H1 (cell line): ENCODE measurements around the gene RALGAPA2. TPM values are rescaled to one million over a fixed set of nuclear protein-coding genes. Genes with fewer than 3 reads are reported as not detected.

Experiments used
- CTCF ChIA-PET: fragments of 300-600 bp; sonication (Branson Sonifier 250); formaldehyde crosslinking; loops from one replicate; lab custom pipeline; 2021; ENCODE audit not compliant: partially characterized antibody; lab: Charles Lee
- POLR2A ChIA-PET: fragments of 300-600 bp; sonication (Branson Sonifier 250); formaldehyde crosslinking; loops from one replicate; lab custom pipeline; 2021; ENCODE audit warnings: inconsistent platforms; ENCODE audit not compliant: partially characterized antibody; lab: Charles Lee
- DNase-seq, 2 experiments: peaks; one replicate each; pipeline versions ENCODE4 v3.0.0 to v3.0.0-alpha.2; 2010 to 2022; ENCODE audit warnings: low spot score in 2 of 2, low read depth in 1 of 2, mixed read lengths in 1 of 2
- FAIRE-seq: peaks from 2 replicates; lab custom pipeline; 2011; peaks lifted over from hg19 to GRCh38; lab: Jason Lieb, UNC
- H2AFZ ChIP-seq: 2 replicates; pipeline ENCODE4 v1.8.1; 2012; ENCODE audit warnings: low read length, inconsistent platforms
- H2AK5ac ChIP-seq: 2 replicates; pipeline ENCODE4 v1.6.1; 2013; ENCODE audit warnings: low read depth, low read length
- H2BK120ac ChIP-seq: replicated peaks from 2 replicates; pipeline ENCODE3; 2013; ENCODE audit warnings: low read depth, low read length, inconsistent platforms
- H2BK12ac ChIP-seq: 2 replicates; pipeline ENCODE4 v1.6.1; 2013; ENCODE audit warnings: low read depth, low read length
- H2BK15ac ChIP-seq: 2 replicates; pipeline ENCODE4 v1.6.1; 2013; ENCODE audit warnings: low read length
- H2BK20ac ChIP-seq: 2 replicates; pipeline ENCODE4 v1.6.1; 2013; ENCODE audit warnings: low read length
- H2BK5ac ChIP-seq: 2 replicates; pipeline ENCODE4 v1.6.1; 2013; ENCODE audit warnings: low read depth, low read length
- H3K14ac ChIP-seq: 2 replicates; pipeline ENCODE4 v1.6.1; 2013; ENCODE audit warnings: inconsistent platforms; ENCODE audit not compliant: insufficient read length
- H3K18ac ChIP-seq: 2 replicates; pipeline ENCODE4 v1.6.1; 2013; ENCODE audit warnings: low read length; ENCODE audit errors: extremely low read depth
- H3K23ac ChIP-seq: 2 replicates; pipeline ENCODE4 v1.6.1; 2013; ENCODE audit warnings: inconsistent platforms; ENCODE audit not compliant: insufficient read length
- H3K23me2 ChIP-seq: 2 replicates; pipeline ENCODE4 v1.6.1; 2013; ENCODE audit warnings: low read depth, low read length
- H3K27ac ChIP-seq: 2 replicates; pipeline ENCODE4 v1.6.1; 2011; ENCODE audit warnings: low read depth, low read length, inconsistent platforms
- H3K27me3 ChIP-seq, 4 experiments: replicated peaks in 1 of 4; 1 replicate in 1 of 4; 2 replicates in 3 of 4; pipeline versions ENCODE4 v1.6.1 to v1.8.1; 2011 to 2013; ENCODE audit warnings: low read length in 3 of 4, mild to moderate bottlenecking in 3 of 4, inconsistent platforms in 2 of 4, mixed read lengths in 2 of 4, moderate library complexity in 1 of 4; ENCODE audit not compliant: control insufficient read depth in 3 of 4, insufficient read depth in 3 of 4; ENCODE audit errors: extremely low read depth in 1 of 4
- H3K36me3 ChIP-seq, 4 experiments: 2 replicates each; pipeline versions ENCODE4 v1.6.1 to v1.8.1; 2011 to 2013; ENCODE audit warnings: mild to moderate bottlenecking in 4 of 4, low read length in 3 of 4, moderate library complexity in 2 of 4, control low read depth in 1 of 4, inconsistent platforms in 1 of 4; ENCODE audit not compliant: insufficient read depth in 4 of 4, control insufficient read depth in 2 of 4
- H3K4ac ChIP-seq: replicated peaks from 2 replicates; pipeline ENCODE3; 2013; ENCODE audit warnings: low read length, low read depth, mixed read lengths, inconsistent platforms; ENCODE audit not compliant: insufficient read length
- H3K4me1 ChIP-seq, 4 experiments: replicated peaks in 1 of 4; 1 replicate in 1 of 4; 2 replicates in 3 of 4; pipeline versions ENCODE4 v1.6.1 to v1.8.1; 2011 to 2013; ENCODE audit warnings: low read length in 3 of 4, inconsistent platforms in 2 of 4, mixed read lengths in 1 of 4; ENCODE audit not compliant: insufficient read depth in 4 of 4, control insufficient read depth in 3 of 4
- H3K4me2 ChIP-seq, 2 experiments: 2 replicates each; pipeline versions ENCODE4 v1.6.1 to v1.8.1; 2011 to 2013; ENCODE audit warnings: low read depth in 2 of 2, low read length in 2 of 2, control low read depth in 1 of 2, inconsistent platforms in 1 of 2, mild to moderate bottlenecking in 1 of 2; ENCODE audit not compliant: insufficient read depth in 1 of 2
- H3K4me3 ChIP-seq, 4 experiments: fragments of 200-600, 300-600 bp in 1 of 4; sonication (generic), shearing (Covaris generic), sonication (Bioruptor Twin) in 1 of 4; 2 replicates each; pipeline versions ENCODE4 v1.5.1 to v1.8.1; 2011 to 2016; ENCODE audit warnings: low read length in 4 of 4, low read depth in 3 of 4, control low read depth in 2 of 4, inconsistent platforms in 2 of 4, mild to moderate bottlenecking in 2 of 4, mixed read lengths in 1 of 4, moderate library complexity in 1 of 4; ENCODE audit not compliant: insufficient read depth in 2 of 4; ENCODE audit errors: extremely low read depth in 1 of 4
- H3K56ac ChIP-seq: replicated peaks from 2 replicates; pipeline ENCODE3; 2013; ENCODE audit warnings: low read depth, mild to moderate bottlenecking, mixed read lengths, low read length, inconsistent platforms; ENCODE audit not compliant: insufficient read length
- H3K79me1 ChIP-seq: 2 replicates; pipeline ENCODE4 v1.6.1; 2013; ENCODE audit warnings: low read depth, low read length, control low read depth
- H3K79me2 ChIP-seq, 2 experiments: 2 replicates each; pipeline versions ENCODE4 v1.6.1 to v1.8.1; 2012 to 2013; ENCODE audit warnings: low read length in 2 of 2, mild to moderate bottlenecking in 2 of 2, inconsistent platforms in 1 of 2; ENCODE audit not compliant: insufficient read depth in 2 of 2, control insufficient read depth in 1 of 2
- H3K9ac ChIP-seq, 4 experiments: replicated peaks in 1 of 4; 1 replicate in 1 of 4; 2 replicates in 3 of 4; pipeline versions ENCODE4 v1.6.1 to v1.8.1; 2011 to 2013; ENCODE audit warnings: low read depth in 3 of 4, low read length in 3 of 4, control low read depth in 2 of 4, mild to moderate bottlenecking in 2 of 4, moderate library complexity in 2 of 4, inconsistent platforms in 1 of 4; ENCODE audit errors: extremely low read depth in 1 of 4
- H3K9me3 ChIP-seq, 2 experiments: 2 replicates each; pipeline versions ENCODE4 v1.6.1 to v1.8.1; 2012 to 2013; ENCODE audit warnings: mild to moderate bottlenecking in 2 of 2, moderate library complexity in 2 of 2, control low read depth in 1 of 2, inconsistent platforms in 1 of 2, low read depth in 1 of 2, low read length in 1 of 2, mixed read lengths in 1 of 2; ENCODE audit not compliant: insufficient read depth in 2 of 2
- H4K20me1 ChIP-seq, 2 experiments: replicated peaks in 1 of 2; 2 replicates each; pipeline versions ENCODE3 to v1.8.1; 2011 to 2013; ENCODE audit warnings: inconsistent platforms in 2 of 2, low read length in 2 of 2, mild to moderate bottlenecking in 1 of 2; ENCODE audit not compliant: insufficient read depth in 2 of 2, control insufficient read depth in 1 of 2
- H4K5ac ChIP-seq: 2 replicates; pipeline ENCODE4 v1.6.1; 2013; ENCODE audit warnings: low read length, low read depth, mixed read lengths, inconsistent platforms; ENCODE audit not compliant: insufficient read length
- H4K8ac ChIP-seq: 2 replicates; pipeline ENCODE4 v1.8.0; 2013; ENCODE audit warnings: mild to moderate bottlenecking, moderate library complexity, low read length, inconsistent platforms; ENCODE audit not compliant: insufficient read depth; ENCODE audit errors: extremely low read depth
- H4K91ac ChIP-seq: replicated peaks from 2 replicates; pipeline ENCODE3; 2013; ENCODE audit warnings: low read length, mixed read lengths, inconsistent platforms; ENCODE audit not compliant: insufficient read length
- ASH2L ChIP-seq: fragments of 200-600, 300-600 bp; sonication (generic); IDR thresholded peaks from one replicate; pipeline ENCODE4 v1.7.1; 2017; ENCODE audit warnings: low read length
- MAX ChIP-seq: IDR thresholded peaks from 2 replicates; pipeline ENCODE4 v1.6.1; 2012; ENCODE audit warnings: inconsistent platforms
- RAD21 ChIP-seq, 2 experiments: IDR thresholded peaks in 1 of 2; conservative IDR thresholded peaks in 1 of 2; 2 replicates each; pipeline ENCODE4 v1.6.1; 2011; ENCODE audit warnings: low read depth in 2 of 2, low read length in 2 of 2, improper control_type of control experiment in 1 of 2, inconsistent platforms in 1 of 2, mild to moderate bottlenecking in 1 of 2, moderate library complexity in 1 of 2
- RFX5 ChIP-seq: IDR thresholded peaks from 2 replicates; pipeline ENCODE4 v1.6.1; 2011; ENCODE audit warnings: low read depth, low read length, improper control_type of control experiment, borderline replicate concordance
- SAP30 ChIP-seq: fragments of 300-600 bp; sonication (generic); IDR thresholded peaks from 2 replicates; pipeline ENCODE4 v1.7.1; 2012; ENCODE audit warnings: low read length, moderate library complexity, mild to moderate bottlenecking, inconsistent platforms; ENCODE audit not compliant: insufficient read depth, insufficient replicate concordance
- SIX5 ChIP-seq: IDR thresholded peaks from 2 replicates; pipeline ENCODE4 v1.6.1; 2011; ENCODE audit warnings: mild to moderate bottlenecking, low read depth, low read length
- SP4 ChIP-seq: IDR thresholded peaks from 2 replicates; pipeline ENCODE4 v1.6.1; 2012; ENCODE audit warnings: low read length, inconsistent platforms
- SRF ChIP-seq: IDR thresholded peaks from 2 replicates; pipeline ENCODE4 v1.6.1; 2011; ENCODE audit warnings: mild to moderate bottlenecking, low read depth, low read length, moderate library complexity
- WGBS, 2 experiments: shearing (Covaris generic) in 1 of 2; methylation state at CpG; one replicate each; pipeline versions ENCODE4 v1.1.6 to v1.1.7; 2013 to 2015; ENCODE audit warnings: low lambda C conversion rate in 2 of 2, mixed read lengths in 2 of 2, inconsistent platforms in 1 of 2, low coverage in 1 of 2, missing lambda C conversion rate in 1 of 2; ENCODE audit not compliant: insufficient replicate concordance in 2 of 2, insufficient coverage in 1 of 2, insufficient read length in 1 of 2; ENCODE audit errors: extremely low coverage in 1 of 2, missing lambda C conversion rate in 1 of 2; 5-methylcytosine and 5-hydroxymethylcytosine counted together
- polyA plus RNA-seq, 7 experiments: library from polyadenylated mRNA; depleted of rRNA in 3 of 7; stranded (reverse) in 5 of 7; unstranded in 2 of 7; fragments of >200 nt in 5 of 7; fragments of 200-250 nt in 2 of 7; gene quantifications; 1 replicate in 5 of 7; 2 replicates in 1 of 7; 4 replicates in 1 of 7; pipeline versions ENCODE4 v1.2.1 to v1.2.3, GENCODE V29; 2011 to 2013; ENCODE audit warnings: missing spikeins in 2 of 7, mixed read lengths in 2 of 7
- total RNA-seq: library from RNA; stranded (reverse); fragmentation: NEBNext Ultra II Directional; extraction: Animal tissue kit (Norgen Biotek cat#: 25700); gene quantifications from 2 replicates; pipeline ENCODE4 v1.2.1, GENCODE V29; 2021

RALGAPA2 gene
- total and polyA plus RNA-seq, 2 of the 8 experiments (the other 6 are each of a cell fraction or from before 2014, with no cell fraction given), result 5.1 to 25.5 TPM

- Histone ChIP-seq H3K79me2 (no peaks in the 10 kb centered on the region), H3K9ac (no peak overlapping the region), H3K23me2 (no peaks in the 10 kb centered on the region), H3K36me3 (peaks cover 2 to 8% (median 4%) of the 10 kb centered on the region in 4 experiments; a peak in 5 of 8 replicates), H3K4ac (no peak overlapping the region), H3K9me3 (no peaks in the 10 kb centered on the region), H3K23ac (no peak overlapping the region), H2BK12ac (no peak overlapping the region), H3K4me2 (no peak overlapping the region), H2AK5ac (no peak overlapping the region), H4K8ac (no peak overlapping the region), H3K27ac (no peak overlapping the region), H4K20me1 (peaks cover 0 to 1% of the 10 kb centered on the region in 2 experiments), H3K4me1 (no peaks in the 10 kb centered on the region), H3K18ac (no peak overlapping the region), H2AFZ (no peak overlapping the region), H3K79me1 (no peaks in the 10 kb centered on the region), H3K14ac (no peak overlapping the region), H2BK120ac (no peak overlapping the region), H4K91ac (no peak overlapping the region), H3K4me3 (no peak overlapping the region), H3K56ac (no peak overlapping the region), H3K27me3 (no peaks in the 10 kb centered on the region), H4K5ac (no peak overlapping the region), H2BK5ac (no peak overlapping the region), H2BK20ac (no peak overlapping the region), H2BK15ac (no peak overlapping the region)
- TF ChIP-seq SAP30 (no peak), RAD21 (IDR thresholded peaks at IDR 0.05 in 1 of 2, conservative IDR thresholded peaks at IDR 0.05 in 1 of 2; ENCODE audit: low read depth in 2 of 2, low read length in 2 of 2) (no peak), SIX5 (no peak), SP4 (no peak), ASH2L (no peak), MAX (no peak), SRF (no peak), RFX5 (no peak)
- DNase-seq (no peak), FAIRE-seq (no peak)
- ChIA-PET POLR2A (no interaction called here), CTCF (no interaction called here)
- 92% methylated on average over 2 of the region's 2 CpGs; no CpG with 5 or more reads in 1 of the 2 experiments for WGBS, 2 experiments
Measured at GRCh38 chr20:20628314-20628713, 84.1 kb downstream of the RALGAPA2 start.
